MM.1S (cell line): ENCODE results near the gene ARRB2.
"Not testable (repeated sequence)": the region's sequence is repeated elsewhere in the genome, so short reads cannot be mapped to it uniquely, and the experiment has no call there.

Experiments used
- DNase-seq: peaks from one replicate; pipeline ENCODE4 v3.0.0-alpha.2; 2015
- H2AFZ ChIP-seq: fragments of 300-600 bp; sonication (generic); 2 replicates; pipeline ENCODE4 v1.6.0; 2016; ENCODE audit warnings: antibody characterized with exemption, low read length
- H3F3A ChIP-seq: fragments of 300-600 bp; sonication (generic); 2 replicates; pipeline ENCODE4 v1.6.1; 2016; ENCODE audit warnings: mild to moderate bottlenecking, antibody characterized with exemption, low read length, moderate library complexity, mixed read lengths; ENCODE audit not compliant: insufficient read depth
- H3K27ac ChIP-seq: fragments of 300-600 bp; sonication (generic); 2 replicates; pipeline ENCODE4 v1.5.1; 2016; ENCODE audit warnings: mild to moderate bottlenecking, low read length
- H3K27me3 ChIP-seq: fragments of 300-600 bp; sonication (generic); replicated peaks from 2 replicates; pipeline ENCODE4 v1.6.0; 2016; ENCODE audit warnings: low read length; ENCODE audit not compliant: insufficient read depth
- H3K36me3 ChIP-seq: fragments of 300-600 bp; sonication (generic); replicated peaks from 2 replicates; pipeline ENCODE4 v1.6.1; 2016; ENCODE audit warnings: mild to moderate bottlenecking, low read length, mixed read lengths; ENCODE audit not compliant: insufficient read depth
- H3K4me1 ChIP-seq: fragments of 300-600 bp; sonication (generic); 2 replicates; pipeline ENCODE4 v1.6.1; 2016; ENCODE audit warnings: low read length, mixed read lengths
- H3K4me2 ChIP-seq: fragments of 300-600 bp; sonication (generic); 2 replicates; pipeline ENCODE4 v1.6.0; 2016; ENCODE audit warnings: low read depth, low read length
- H3K4me3 ChIP-seq: fragments of 300-600 bp; sonication (generic); 2 replicates; pipeline ENCODE4 v1.5.1; 2016; ENCODE audit warnings: low read length, mixed read lengths
- H3K79me2 ChIP-seq: fragments of 300-600 bp; sonication (generic); 2 replicates; pipeline ENCODE4 v1.6.1; 2016; ENCODE audit warnings: mixed run types, low read length, mixed read lengths
- H3K9ac ChIP-seq: fragments of 300-600 bp; sonication (generic); 2 replicates; pipeline ENCODE4 v1.6.1; 2016; ENCODE audit warnings: low read length, mixed read lengths
- H3K9me2 ChIP-seq: fragments of 300-600 bp; sonication (generic); replicated peaks from 2 replicates; pipeline ENCODE4 v1.6.1; 2016; ENCODE audit warnings: mild to moderate bottlenecking, low read length, mixed read lengths; ENCODE audit not compliant: insufficient read depth
- H3K9me3 ChIP-seq: fragments of 300-600 bp; sonication (generic); replicated peaks from 2 replicates; pipeline ENCODE4 v1.6.1; 2016; ENCODE audit warnings: mild to moderate bottlenecking, low read length, mixed read lengths; ENCODE audit not compliant: insufficient read depth
- H4K20me1 ChIP-seq: fragments of 300-600 bp; sonication (generic); 2 replicates; pipeline ENCODE4 v1.6.1; 2016; ENCODE audit warnings: mild to moderate bottlenecking, low read length, moderate library complexity, mixed read lengths; ENCODE audit not compliant: insufficient read depth
- EZH2 ChIP-seq: fragments of 300-600 bp; sonication (generic); optimal IDR thresholded peaks from 2 replicates; pipeline ENCODE3; 2017; ENCODE audit warnings: low read depth, mild to moderate bottlenecking, antibody characterized with exemption, low read length, mixed read lengths
- EZH2phosphoT487 ChIP-seq: fragments of 300-600 bp; sonication (generic); IDR thresholded peaks from 2 replicates; pipeline ENCODE4 v1.6.1; 2018; ENCODE audit warnings: antibody characterized with exemption, low read length
- TF ChIP-seq, protein P1 (sequence below): fragments of 300-600 bp; sonication (generic); IDR thresholded peaks from 2 replicates; pipeline ENCODE4 v1.5.1; 2016; ENCODE audit warnings: antibody characterized with exemption, low read length, mixed read lengths

The ARRB2 gene

DNA sequence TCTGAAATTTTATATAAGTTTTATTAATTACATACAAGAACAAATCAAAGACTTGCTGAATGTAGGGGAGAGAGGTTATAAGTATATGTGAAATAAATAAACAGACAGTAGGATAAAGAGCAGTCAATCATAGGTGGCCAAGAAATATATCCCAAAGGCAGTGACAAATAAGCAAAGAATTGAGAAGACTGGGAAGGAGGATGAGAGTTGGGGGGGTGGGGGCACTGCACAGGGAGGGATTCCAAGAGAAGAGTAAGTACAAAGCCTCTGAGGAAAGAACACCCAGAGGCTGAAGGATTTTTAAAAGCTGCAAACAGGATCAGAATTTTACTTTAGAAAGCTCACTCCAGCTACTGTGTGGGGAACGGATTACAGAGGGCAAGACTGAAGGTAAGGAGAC, 9.3 kb upstream of the ARRB2 start:
- no peak overlapping the region for H2AFZ ChIP-seq
- no peaks in the 10 kb centered on the region for H3K27me3 ChIP-seq
- H3K4me2 ChIP-seq: no peak overlapping the region
- no peak for DNase-seq
- no peak overlapping the region for H3K4me3 ChIP-seq
- peaks cover 8% of the 10 kb centered on the region; the same call in 1 of the 2 replicates for H3K4me1 ChIP-seq
- H3K9me2 ChIP-seq: no peaks in the 10 kb centered on the region
- no peaks in the 10 kb centered on the region for H3K9me3 ChIP-seq
- H3K9ac ChIP-seq: no peak overlapping the region
- no peak overlapping the region for H3K27ac ChIP-seq
- no peaks in the 10 kb centered on the region for H3K36me3 ChIP-seq
- peaks cover 78% of the 10 kb centered on the region for H3K79me2 ChIP-seq
- H4K20me1 ChIP-seq: no peaks in the 10 kb centered on the region
- peaks cover 4% of the 10 kb centered on the region for H3F3A ChIP-seq
- TF ChIP-seq EZH2: no peak
- TF ChIP-seq, protein P1, sequence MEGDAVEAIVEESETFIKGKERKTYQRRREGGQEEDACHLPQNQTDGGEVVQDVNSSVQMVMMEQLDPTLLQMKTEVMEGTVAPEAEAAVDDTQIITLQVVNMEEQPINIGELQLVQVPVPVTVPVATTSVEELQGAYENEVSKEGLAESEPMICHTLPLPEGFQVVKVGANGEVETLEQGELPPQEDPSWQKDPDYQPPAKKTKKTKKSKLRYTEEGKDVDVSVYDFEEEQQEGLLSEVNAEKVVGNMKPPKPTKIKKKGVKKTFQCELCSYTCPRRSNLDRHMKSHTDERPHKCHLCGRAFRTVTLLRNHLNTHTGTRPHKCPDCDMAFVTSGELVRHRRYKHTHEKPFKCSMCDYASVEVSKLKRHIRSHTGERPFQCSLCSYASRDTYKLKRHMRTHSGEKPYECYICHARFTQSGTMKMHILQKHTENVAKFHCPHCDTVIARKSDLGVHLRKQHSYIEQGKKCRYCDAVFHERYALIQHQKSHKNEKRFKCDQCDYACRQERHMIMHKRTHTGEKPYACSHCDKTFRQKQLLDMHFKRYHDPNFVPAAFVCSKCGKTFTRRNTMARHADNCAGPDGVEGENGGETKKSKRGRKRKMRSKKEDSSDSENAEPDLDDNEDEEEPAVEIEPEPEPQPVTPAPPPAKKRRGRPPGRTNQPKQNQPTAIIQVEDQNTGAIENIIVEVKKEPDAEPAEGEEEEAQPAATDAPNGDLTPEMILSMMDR: no peak
- no peak for TF ChIP-seq EZH2phosphoT487

- TF ChIP-seq EZH2 (no peak), EZH2phosphoT487 (no peak)
- TF ChIP-seq, protein P1: no peak
- no peaks in the 10 kb centered on the region for H3K27me3 ChIP-seq
- H3K4me1 ChIP-seq: peaks cover 8% of the 10 kb centered on the region; the same call in 1 of the 2 replicates
- DNase-seq: no peak
- no peaks in the 10 kb centered on the region for H3K9me3 ChIP-seq
- H3K9ac ChIP-seq: peak overlapping the region; percentile 84
- no peaks in the 10 kb centered on the region for H3K36me3 ChIP-seq
- peak overlapping the region; percentile 88 for H3K4me3 ChIP-seq
- H2AFZ ChIP-seq: peak overlapping the region; percentile 79
- no peaks in the 10 kb centered on the region for H4K20me1 ChIP-seq
- H3K4me2 ChIP-seq: peak overlapping the region; percentile 87
- H3K9me2 ChIP-seq: no peaks in the 10 kb centered on the region
- H3F3A ChIP-seq: peaks cover 4% of the 10 kb centered on the region
- peaks cover 56% of the 10 kb centered on the region for H3K79me2 ChIP-seq
- H3K27ac ChIP-seq: no peak overlapping the region
Measured at GRCh38 chr17:4703330-4703691, 7.1 kb upstream of the ARRB2 start.

- H3F3A ChIP-seq, DNase-seq, H3K9me3 ChIP-seq, H3K27me3 ChIP-seq, H3K9me2 ChIP-seq, H3K4me1 ChIP-seq, H3K27ac ChIP-seq, H4K20me1 ChIP-seq, H3K36me3 ChIP-seq: not testable (repeated sequence)
- H3K4me3 ChIP-seq: peak overlapping the region; percentile 88
- peak overlapping the region; percentile 87; the same call in 1 of the 2 replicates for H3K4me2 ChIP-seq
- H3K79me2 ChIP-seq: peaks cover 46% of the 10 kb centered on the region
- H2AFZ ChIP-seq: peak overlapping the region; percentile 79; the same call in 1 of the 2 replicates
- H3K9ac ChIP-seq: peak overlapping the region; percentile 84; the same call in 1 of the 2 replicates
Measured at GRCh38 chr17:4704574-4704907, 5.9 kb upstream of the ARRB2 start.

DNA sequence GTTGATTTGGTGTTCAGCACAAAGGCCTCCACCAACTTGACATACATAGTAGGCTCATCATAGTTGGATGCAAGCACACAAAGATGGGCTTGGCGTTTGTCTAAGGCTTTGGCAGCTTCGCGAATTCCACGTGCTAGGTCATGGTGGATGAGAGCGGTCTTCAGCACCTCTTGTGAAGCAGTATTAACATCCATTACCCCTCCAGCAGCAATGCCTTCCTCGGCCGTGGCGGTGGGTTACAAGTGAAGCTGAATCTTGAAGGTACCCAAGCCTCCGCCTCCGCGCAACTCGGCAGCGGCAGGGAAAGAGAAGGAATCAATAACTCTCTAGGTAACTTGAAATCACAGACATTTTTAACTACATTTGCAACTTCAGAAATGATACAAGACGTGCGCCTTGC, 5.4 kb upstream of the ARRB2 start:
- Histone ChIP-seq H3K27ac (no peak overlapping the region), H3K4me1 (peaks cover 8% of the 10 kb centered on the region; the same call in 1 of the 2 replicates), H3F3A (peaks cover 8% of the 10 kb centered on the region), H3K79me2 (peaks cover 43% of the 10 kb centered on the region), H3K9me2 (no peaks in the 10 kb centered on the region), H3K4me2 (no peak overlapping the region), H3K4me3 (peak overlapping the region; percentile 88; the same call in 1 of the 2 replicates), H4K20me1 (no peaks in the 10 kb centered on the region), H2AFZ (no peak overlapping the region), H3K27me3 (no peaks in the 10 kb centered on the region), H3K9me3 (no peaks in the 10 kb centered on the region), H3K9ac (no peak overlapping the region), H3K36me3 (no peaks in the 10 kb centered on the region)
- no peak for DNase-seq
- TF ChIP-seq EZH2phosphoT487 (no peak), EZH2 (no peak)
- TF ChIP-seq, protein P1: no peak
